Activated CD4-positive, alpha-beta T cell treated with anti-CD3 and anti-CD28 coated beads, Interleukin-2, Interleukin-6, amounts not matched to agents 100 ng/mL and 50 ng/mL, durations not matched to agents 16 hours and 8 hours (primary cell): ENCODE results near the gene ADGRG7.
"Not testable (repeated sequence)": the region's sequence is repeated elsewhere in the genome, so short reads cannot be mapped to it uniquely, and the experiment has no call there.

Experiments
- DNase-seq: peaks from one replicate; pipeline ENCODE4 v3.0.0-alpha.2; 2020

Gene ADGRG7

GRCh38 chr3:100650651-100651619 is 41.5 kb downstream of the ADGRG7 start:
- DNase-seq = peak; percentile 52

GRCh38 chr3:100653604-100654294 is 44.3 kb downstream of the ADGRG7 start:
- no peak for DNase-seq

DNA sequence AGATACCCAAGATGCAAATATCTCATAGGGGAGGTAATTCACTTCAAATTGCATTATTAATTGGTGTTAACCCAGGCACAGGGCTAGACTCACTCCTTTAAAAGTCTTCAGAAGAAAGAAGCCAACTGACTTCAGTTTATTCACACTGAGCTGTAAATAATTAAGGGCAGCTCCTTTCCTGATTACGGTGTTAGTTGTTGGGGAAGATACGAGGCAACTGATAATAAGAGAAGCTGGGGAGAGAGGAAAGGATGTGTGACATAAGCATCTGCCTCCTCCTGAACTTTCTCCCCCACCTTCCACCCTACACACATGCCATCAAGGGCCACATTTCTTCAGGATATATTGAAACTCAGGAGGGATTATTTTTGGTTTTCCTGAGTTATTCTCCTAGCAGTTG is 47.5 kb downstream of the ADGRG7 start:
- no peak for DNase-seq

- DNase-seq = not testable (repeated sequence)
These were observed 51.9 kb downstream of the ADGRG7 start for GRCh38 chr3:100661294-100661693.

DNA sequence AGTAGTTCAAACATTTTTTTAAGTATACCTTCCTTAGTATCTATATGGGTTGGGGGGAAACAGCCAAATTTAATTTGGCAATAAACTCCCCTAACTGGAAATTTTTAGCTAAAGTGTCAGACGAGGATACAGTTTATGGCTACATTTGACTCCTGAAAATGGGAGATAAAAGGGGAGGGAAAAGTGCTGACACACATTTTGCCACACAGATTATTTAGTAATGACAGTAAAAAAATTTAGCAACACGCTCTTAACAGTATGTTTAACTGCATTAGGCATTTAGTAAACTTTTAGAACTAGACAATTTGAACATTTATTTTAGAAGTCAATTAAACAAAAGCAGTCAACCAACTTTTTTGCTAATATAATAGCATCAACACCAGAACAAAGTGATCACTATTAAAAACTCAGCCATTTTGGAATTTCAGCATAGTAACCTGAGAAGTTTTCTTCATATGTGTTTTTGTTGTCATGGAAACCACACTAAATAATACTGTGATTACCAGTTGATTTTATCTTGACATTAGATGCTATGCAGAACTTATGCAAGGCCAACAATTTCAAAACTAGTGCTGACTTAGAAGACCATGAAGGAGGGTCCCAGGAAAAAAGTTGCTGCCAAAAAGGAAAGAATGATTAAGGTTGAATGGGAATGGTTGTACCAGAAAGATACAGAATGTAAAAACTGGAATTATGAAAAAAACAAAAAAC is 52.9 kb downstream of the ADGRG7 start:
- DNase-seq = no peak

DNA sequence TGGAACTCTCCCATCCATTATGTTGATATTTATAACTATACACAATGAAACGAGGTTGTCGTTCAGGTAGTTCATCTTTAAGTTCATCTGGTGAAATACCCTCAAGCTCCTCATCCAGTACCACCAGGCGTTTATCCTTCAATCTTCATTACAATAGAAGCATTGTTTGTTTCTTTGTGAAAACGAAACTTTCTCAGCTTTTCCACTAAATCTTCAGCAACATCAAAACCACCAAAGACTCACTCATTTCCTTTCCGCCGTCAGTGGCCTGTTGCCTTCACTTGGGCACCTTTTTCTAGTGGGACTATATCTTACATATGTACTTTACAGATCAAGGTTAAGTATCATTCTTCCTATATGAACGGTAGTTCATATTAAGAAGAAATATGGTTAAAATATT is 55.8 kb downstream of the ADGRG7 start:
- DNase-seq = peak; percentile 72

DNA sequence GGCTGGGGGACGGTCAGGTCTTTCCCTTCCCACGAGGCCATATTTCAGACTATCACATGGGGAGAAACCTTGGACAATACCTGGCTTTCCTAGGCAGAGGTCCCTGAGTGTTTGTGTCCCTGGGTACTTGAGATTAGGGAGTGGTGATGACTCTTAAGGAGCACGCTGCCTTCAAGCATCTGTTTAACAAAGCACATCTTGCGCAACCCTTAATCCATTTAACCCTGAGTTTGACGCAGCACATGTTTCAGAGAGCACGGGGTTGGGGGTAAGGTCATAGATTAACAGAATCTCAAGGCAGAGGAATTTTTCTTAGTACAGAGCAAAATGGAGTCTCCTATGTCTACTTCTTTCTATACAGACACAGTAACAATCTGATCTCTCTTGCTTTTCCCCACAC is 57.3 kb downstream of the ADGRG7 start:
- not testable (repeated sequence) for DNase-seq

DNA sequence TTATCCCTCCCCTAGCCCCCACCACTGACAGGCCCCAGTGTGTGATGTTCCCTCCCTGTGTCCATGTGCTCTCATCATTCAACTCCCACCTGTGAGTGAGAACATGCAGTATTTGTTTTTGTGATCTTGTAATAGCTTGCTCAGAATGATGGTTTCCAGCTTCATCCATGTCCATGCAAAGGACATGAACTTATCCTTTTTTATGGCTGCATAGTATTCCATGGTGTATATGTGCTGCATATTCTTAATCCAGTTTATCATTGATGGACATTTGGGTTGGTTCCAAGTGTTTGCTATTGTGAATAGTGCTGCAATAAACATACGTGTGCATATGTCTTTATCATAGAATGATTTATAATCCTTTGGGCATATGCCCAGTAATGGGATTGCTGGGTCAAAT is 57.9 kb downstream of the ADGRG7 start:
- not testable (repeated sequence) for DNase-seq

GRCh38 chr3:100670995-100671394 is 61.6 kb downstream of the ADGRG7 start:
- not testable (repeated sequence) for DNase-seq

GRCh38 chr3:100681496-100681895 is 72.1 kb downstream of the ADGRG7 start:
- no peak for DNase-seq

DNA sequence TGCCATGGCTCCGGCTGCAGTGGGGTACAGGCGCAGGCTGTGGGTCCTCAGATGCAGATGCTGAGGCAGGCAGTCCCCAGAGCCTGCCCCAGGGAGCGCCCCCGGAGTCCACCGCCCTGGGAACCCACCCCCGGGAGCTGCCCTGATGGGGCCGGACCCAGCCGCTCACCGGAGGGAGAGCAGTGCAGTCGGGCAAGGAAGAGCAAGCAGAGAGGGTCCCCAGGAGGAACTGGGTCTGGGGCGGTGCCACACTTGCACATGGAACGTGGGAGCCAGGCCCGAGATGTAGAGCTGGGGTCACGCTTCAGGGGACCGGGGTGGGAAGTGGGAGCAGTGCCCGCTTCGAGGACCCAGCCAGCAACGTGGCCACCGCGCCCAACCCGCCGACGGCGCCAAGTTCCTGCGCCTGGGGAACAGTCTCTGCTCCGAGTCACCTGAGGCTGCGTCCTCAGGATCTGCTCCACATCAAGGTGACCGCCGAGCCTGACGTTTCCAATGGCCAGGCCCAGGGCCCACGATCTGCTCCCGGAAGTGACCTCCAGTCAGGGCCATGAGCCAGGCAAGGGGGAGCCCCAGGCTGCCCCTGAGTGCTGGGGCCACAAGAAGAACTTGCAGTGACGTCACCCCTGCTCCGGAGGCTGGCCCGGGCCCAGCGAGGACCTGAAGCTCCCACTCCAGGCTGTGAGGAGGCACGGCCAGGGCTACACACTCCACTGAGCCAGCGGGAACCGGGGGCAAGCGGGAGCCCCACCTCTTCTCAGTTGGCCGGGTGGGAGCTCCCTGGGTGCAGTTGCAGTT is 72.9 kb downstream of the ADGRG7 start:
- DNase-seq = no peak

DNA sequence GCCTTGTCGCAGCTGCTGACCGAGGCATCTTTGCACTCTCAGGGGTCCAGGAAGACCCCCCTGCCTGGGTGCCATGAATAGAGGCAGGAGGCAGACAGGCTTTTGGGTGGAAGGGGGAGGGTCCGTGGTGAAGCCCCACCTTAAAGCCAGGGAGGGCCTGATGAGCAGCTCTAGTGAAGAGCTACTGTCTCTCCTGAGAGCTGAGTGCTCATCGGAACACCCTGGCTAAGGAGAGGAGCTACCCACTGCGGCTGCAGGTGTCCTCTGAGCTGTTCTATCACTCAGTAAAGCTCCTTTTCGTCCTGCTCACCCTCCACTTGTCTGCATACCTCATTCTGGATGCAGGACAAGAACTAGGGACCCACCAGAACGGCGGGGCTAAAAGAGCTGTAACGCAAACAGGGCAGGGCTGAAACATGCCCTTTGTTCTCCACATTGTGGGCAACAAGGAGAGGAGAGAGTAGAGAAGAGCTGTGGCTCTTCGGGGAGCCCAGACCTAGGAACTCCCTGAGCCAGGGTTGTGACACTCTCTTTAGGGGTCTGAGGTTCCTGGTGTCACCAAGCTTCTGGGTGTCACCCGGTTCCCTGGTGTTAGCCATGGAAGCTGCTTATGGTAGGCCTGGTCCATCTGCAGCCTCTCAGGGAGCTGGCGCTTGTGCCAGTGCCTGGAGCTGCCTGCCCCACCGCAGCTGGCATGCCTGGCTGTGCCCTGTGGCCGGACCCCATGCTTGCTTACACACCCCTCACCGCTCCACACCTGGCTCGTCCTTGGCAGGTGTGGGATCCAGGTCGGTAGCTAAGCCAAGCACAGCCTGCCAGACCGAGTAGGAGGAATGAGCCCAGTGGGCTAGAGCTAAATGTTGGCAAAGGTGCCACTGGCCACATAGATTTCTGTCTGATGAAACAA is 73.7 kb downstream of the ADGRG7 start:
- DNase-seq = no peak

- DNase-seq = no peak
These were observed 83.8 kb downstream of the ADGRG7 start for GRCh38 chr3:100693225-100693624.

DNA sequence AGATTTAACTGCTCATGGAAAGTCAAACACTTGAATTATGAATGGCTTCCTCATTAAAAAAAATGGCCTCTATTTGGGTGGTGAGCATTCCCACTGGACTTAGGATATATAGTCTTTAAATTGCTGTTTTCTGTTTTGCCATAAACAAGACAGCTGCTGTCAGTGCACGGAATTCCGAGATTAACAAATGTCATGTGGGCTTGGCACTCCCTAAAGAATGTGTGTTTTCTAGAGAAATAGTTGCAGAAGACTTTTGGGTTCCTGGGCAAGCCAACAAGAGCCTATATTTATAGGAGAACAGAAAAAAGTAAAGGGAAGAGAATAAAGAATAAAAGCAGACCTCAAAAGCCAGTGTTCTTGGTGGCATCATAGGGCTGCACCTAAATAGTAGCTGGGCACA is 86.3 kb downstream of the ADGRG7 start:
- no peak for DNase-seq

- DNase-seq = no peak
These were observed 86.8 kb downstream of the ADGRG7 start for GRCh38 chr3:100696161-100696560.

DNA sequence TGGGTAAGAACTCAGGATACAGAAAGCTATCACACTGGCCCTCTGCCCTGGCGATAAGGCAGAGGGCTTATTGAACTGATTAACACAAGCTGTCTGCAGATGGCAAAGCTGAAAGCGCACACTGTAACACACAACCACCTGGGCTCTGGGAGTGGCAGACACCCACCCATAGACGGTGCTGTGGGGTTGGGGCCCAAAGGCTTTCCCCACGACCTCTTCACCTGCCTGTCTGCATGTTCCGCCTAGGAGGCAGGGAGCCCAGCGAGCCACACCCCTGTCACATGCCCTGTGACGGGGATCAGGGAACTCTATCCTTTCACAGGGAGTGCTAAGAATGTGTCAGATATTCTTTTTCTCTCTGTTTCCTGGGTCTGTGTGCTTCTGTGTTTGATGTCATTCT is 87.8 kb downstream of the ADGRG7 start:
- no peak for DNase-seq

DNA sequence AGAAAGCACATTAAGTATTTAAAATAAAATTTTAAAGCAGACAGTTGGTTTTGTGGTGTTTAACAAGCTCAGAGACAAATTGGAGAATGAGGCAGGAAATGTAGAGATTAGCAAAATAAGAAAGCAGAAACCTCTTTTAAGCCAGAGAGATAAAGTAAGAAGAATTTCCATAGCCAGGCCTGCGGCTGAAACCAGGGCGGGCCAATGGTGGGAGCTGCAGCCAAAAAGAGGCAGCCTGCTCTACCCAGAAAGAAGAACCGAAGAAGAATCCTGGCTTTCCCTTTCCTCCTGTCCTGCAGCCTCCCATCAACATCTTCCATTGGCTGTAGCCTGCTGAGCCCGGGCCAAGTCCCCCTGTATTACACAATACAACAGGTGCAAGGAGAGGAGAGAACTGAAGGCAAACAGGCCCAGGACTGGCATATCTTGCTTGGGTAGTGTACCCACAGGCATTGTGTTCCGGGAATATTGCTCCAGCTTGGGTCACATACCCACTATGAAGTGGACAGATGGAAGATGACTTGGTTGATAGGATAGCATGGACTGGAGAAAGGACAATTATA is 88.4 kb downstream of the ADGRG7 start:
- DNase-seq = no peak

- no peak for DNase-seq
These were observed 89.3 kb downstream of the ADGRG7 start for GRCh38 chr3:100698736-100699135.

DNA sequence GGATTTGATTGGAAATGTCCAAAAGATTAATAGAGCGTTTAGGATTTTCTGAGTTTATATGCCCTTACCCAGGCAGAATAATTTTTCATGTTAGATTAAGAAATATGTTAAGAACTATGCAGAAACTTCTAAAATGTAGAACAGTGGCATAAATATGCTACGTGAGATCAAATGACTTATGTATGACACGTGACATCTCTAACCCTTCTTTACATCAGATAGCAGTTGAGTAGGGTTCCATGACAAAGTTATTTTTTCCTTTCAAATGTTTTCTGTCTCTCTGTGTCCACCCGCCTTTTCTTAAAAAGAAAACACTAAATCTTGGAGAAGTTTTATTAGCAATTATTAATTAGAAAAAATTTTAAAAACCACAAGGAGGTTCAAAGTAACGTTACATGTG is 91.3 kb downstream of the ADGRG7 start:
- no peak for DNase-seq

- no peak for DNase-seq
These were observed 92.9 kb downstream of the ADGRG7 start for GRCh38 chr3:100702082-100702979.
